Measurements from ENCODE around the gene CCDC68.

The CCDC68 gene

DNA sequence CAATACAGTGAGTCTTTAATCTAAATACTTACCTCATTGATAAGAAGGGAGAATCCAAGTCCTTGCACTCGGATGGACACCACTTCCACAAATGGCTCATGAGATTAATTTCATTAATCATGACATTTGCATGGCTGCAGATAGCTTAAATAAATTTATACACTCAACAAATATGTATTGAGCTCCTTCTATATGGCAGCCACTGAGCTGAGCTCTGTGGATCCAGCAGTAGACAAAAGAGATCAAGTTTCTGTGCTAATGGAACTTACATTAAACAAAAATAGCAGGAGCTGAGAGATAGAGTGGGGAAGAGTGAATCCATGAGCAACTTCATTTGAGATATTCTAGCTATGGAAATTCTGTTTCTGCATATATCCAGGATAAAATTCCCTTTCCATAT, 86.6 kb downstream of the CCDC68 start:
- Histone ChIP-seq H3K27ac (ENCODE audit: extremely low read depth, low read depth, low read length) (no peak overlapping the region), H3K36me3 (ENCODE audit: control insufficient read depth in 2 of 2, insufficient read depth in 1 of 2, low read length in 2 of 2) (no peaks in the 10 kb centered on the region), H3K4me1 (ENCODE audit: control insufficient read depth, insufficient read depth, low read length) (peaks cover 5% of the 10 kb centered on the region; the same call in 1 of the 2 replicates), H3K9me3 (ENCODE audit: control insufficient read depth, insufficient read depth, low read depth, low read length) (no peaks in the 10 kb centered on the region), H3K4me3 (ENCODE audit: low read depth, low read length) (no peak overlapping the region)
- ChIA-PET CTCF (interaction anchor here (0.6 to 0.8 kb wide), 2 partner anchors 15 to 90 kb away, joined by 3 read pairs; no protein-coding TSS in a partner anchor), POLR2A (interaction anchor here (0.7 to 1.0 kb wide), 2 partner anchors 8 to 18 kb away, joined by 3 to 4 read pairs; no protein-coding TSS in a partner anchor)
- no peak for TF ChIP-seq KLF7 (tag by site-specific recombination; IDR thresholded peaks at IDR 0.05; ENCODE audit: borderline replicate concordance)
- TF ChIP-seq, protein P1, sequence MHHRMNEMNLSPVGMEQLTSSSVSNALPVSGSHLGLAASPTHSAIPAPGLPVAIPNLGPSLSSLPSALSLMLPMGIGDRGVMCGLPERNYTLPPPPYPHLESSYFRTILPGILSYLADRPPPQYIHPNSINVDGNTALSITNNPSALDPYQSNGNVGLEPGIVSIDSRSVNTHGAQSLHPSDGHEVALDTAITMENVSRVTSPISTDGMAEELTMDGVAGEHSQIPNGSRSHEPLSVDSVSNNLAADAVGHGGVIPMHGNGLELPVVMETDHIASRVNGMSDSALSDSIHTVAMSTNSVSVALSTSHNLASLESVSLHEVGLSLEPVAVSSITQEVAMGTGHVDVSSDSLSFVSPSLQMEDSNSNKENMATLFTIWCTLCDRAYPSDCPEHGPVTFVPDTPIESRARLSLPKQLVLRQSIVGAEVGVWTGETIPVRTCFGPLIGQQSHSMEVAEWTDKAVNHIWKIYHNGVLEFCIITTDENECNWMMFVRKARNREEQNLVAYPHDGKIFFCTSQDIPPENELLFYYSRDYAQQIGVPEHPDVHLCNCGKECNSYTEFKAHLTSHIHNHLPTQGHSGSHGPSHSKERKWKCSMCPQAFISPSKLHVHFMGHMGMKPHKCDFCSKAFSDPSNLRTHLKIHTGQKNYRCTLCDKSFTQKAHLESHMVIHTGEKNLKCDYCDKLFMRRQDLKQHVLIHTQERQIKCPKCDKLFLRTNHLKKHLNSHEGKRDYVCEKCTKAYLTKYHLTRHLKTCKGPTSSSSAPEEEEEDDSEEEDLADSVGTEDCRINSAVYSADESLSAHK (tag by site-specific recombination; IDR thresholded peaks at IDR 0.05) = no peak
- no peak for TF ChIP-seq ZBTB8A (tag by site-specific recombination; IDR thresholded peaks at IDR 0.05)
- TF ChIP-seq, protein P2, sequence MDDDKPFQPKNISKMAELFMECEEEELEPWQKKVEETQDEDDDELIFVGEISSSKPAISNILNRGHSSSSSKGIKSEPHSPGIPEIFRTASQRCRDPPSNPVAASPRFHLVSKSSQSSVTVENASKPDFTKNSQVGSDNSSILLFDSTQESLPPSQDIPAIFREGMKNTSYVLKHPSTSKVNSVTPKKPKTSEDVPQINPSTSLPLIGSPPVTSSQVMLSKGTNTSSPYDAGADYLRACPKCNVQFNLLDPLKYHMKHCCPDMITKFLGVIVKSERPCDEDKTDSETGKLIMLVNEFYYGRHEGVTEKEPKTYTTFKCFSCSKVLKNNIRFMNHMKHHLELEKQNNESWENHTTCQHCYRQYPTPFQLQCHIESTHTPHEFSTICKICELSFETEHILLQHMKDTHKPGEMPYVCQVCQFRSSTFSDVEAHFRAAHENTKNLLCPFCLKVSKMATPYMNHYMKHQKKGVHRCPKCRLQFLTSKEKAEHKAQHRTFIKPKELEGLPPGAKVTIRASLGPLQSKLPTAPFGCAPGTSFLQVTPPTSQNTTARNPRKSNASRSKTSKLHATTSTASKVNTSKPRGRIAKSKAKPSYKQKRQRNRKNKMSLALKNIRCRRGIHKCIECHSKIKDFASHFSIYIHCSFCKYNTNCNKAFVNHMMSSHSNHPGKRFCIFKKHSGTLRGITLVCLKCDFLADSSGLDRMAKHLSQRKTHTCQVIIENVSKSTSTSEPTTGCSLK (tag by site-specific recombination; IDR thresholded peaks at IDR 0.05) = no peak

DNA sequence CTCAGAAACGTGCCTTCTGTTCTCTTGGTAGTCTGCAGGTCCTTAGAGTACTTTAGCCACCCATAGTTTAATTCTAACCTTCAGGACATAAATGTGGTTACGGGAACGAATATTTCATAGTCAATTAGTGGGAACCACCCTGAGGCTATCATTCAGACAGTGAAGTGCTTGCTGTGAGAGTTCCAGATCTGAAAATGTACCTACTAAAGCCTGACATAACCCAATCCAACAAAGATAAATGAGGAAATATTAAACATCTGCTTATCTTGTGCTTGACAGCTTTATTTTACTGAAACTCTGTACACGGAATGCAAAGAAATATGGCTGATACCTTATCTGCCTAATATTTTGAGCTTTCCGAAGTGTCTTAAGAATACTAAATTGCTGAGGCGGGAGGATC, 88.0 kb downstream of the CCDC68 start:
- CTCF ChIA-PET = interaction anchor here (0.5 to 1.0 kb wide), 2 partner anchors 22 to 180 kb away, joined by 3 to 4 read pairs; no protein-coding TSS in a partner anchor

DNA sequence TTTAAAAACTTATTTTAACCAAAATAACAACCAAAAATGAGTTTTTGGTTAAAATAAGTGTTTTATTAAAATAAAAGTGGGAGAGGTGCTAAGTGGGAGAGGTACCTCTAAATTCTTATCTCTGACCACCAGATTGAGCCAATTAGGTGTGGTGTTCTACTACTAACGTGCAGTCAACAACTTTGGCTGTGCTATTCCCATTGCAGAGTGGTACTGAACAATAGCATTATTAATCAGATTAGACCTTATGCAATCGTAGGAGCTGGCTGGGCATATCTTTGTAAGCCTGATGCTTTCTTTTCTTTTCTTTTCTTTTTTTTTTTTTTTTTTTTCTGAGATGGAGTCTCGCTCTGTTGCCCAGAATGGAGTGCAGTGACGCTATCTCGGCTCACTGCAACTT, 92.1 kb downstream of the CCDC68 start:
- Histone ChIP-seq H3K27ac (ENCODE audit: extremely low read depth, low read depth, low read length) (no peak overlapping the region), H3K9me3 (ENCODE audit: control insufficient read depth, insufficient read depth, low read depth, low read length) (no peaks in the 10 kb centered on the region), H3K4me3 (ENCODE audit: low read depth, low read length) (no peak overlapping the region), H3K36me3 (ENCODE audit: control insufficient read depth in 2 of 2, insufficient read depth in 1 of 2, low read length in 2 of 2) (no peaks in the 10 kb centered on the region), H3K4me1 (ENCODE audit: control insufficient read depth, insufficient read depth, low read length) (no peaks in the 10 kb centered on the region)
- CTCF ChIA-PET = no interaction called here
- TF ChIP-seq ZNF768 (tag by site-specific recombination; IDR thresholded peaks at IDR 0.05) (no peak), GLI4 (tag by site-specific recombination; IDR thresholded peaks at IDR 0.05) (no peak), ZNF416 (tag by site-specific recombination; IDR thresholded peaks at IDR 0.05) (no peak), ZNF433 (tag by site-specific recombination; IDR thresholded peaks at IDR 0.05; ENCODE audit: low read depth) (no peak), ZNF24 (tag by site-specific recombination; IDR thresholded peaks at IDR 0.05) (no peak)
- POLR2A ChIA-PET = no interaction called here

More for the DNA sequence above, 88.0 kb downstream of the CCDC68 start:
- Histone ChIP-seq H3K36me3 (ENCODE audit: control insufficient read depth in 2 of 2, insufficient read depth in 1 of 2, low read length in 2 of 2) (no peaks in the 10 kb centered on the region), H3K4me1 (ENCODE audit: control insufficient read depth, insufficient read depth, low read length) (peaks cover 5% of the 10 kb centered on the region; the same call in 1 of the 2 replicates), H3K9me3 (ENCODE audit: control insufficient read depth, insufficient read depth, low read depth, low read length) (no peaks in the 10 kb centered on the region), H3K4me3 (ENCODE audit: low read depth, low read length) (no peak overlapping the region), H3K27ac (ENCODE audit: extremely low read depth, low read depth, low read length) (no peak overlapping the region)
- TF ChIP-seq FEZF1 (tag by site-specific recombination; IDR thresholded peaks at IDR 0.05) (peak; percentile 37; the same call in 1 of the 2 replicates), HOXA7 (CRISPR knock-in tag; IDR thresholded peaks at IDR 0.05; ENCODE audit: borderline replicate concordance) (no peak), ZNF843 (tag by site-specific recombination; IDR thresholded peaks at IDR 0.05) (peak; percentile 35; the same call in 1 of the 2 replicates)
- TF ChIP-seq, protein P3, sequence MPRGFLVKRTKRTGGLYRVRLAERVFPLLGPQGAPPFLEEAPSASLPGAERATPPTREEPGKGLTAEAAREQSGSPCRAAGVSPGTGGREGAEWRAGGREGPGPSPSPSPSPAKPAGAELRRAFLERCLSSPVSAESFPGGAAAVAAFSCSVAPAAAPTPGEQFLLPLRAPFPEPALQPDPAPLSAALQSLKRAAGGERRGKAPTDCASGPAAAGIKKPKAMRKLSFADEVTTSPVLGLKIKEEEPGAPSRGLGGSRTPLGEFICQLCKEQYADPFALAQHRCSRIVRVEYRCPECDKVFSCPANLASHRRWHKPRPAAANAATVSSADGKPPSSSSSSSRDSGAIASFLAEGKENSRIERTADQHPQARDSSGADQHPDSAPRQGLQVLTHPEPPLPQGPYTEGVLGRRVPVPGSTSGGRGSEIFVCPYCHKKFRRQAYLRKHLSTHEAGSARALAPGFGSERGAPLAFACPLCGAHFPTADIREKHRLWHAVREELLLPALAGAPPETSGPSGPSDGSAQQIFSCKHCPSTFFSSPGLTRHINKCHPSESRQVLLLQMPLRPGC (tag by site-specific recombination; IDR thresholded peaks at IDR 0.05) = no peak
- POLR2A ChIA-PET = interaction anchor here (0.6 kb wide), 1 partner anchor 138 kb away, joined by 6 read pairs; no protein-coding TSS in a partner anchor

Measured in HEK293 (cell line).